Mucosa of descending colon (tissue), 3 donors: ENCODE results near the gene B2M. TPM values are rescaled to one million over a fixed set of nuclear protein-coding genes. Genes with fewer than 3 reads are reported as not detected.
A peak's percentile ranks its signal among the peaks of the same experiment; 100 is the strongest.
"Not testable (repeated sequence)": the region's sequence is repeated elsewhere in the genome, so short reads cannot be mapped to it uniquely, and the experiment has no call there.

Experiments used
- ATAC-seq: fragments of 200-7000 bp; cut with Tn5 transposase; one replicate; pipeline ENCODE4 v1.9.1; 2020; ENCODE audit warnings: mild to moderate bottlenecking, moderate library complexity
- DNase-seq, 3 donors: peaks; one replicate each; pipeline ENCODE4 v3.0.0-alpha.2; 2020
- H3K36me3 ChIP-seq: fragments of 200-600 bp; one replicate; pipeline ENCODE4 v1.8.0; 2021; ENCODE audit warnings: low read depth, mild to moderate bottlenecking
- H3K4me1 ChIP-seq: fragments of 200-600 bp; one replicate; pipeline ENCODE4 v1.8.0; 2021; ENCODE audit warnings: low read depth, mild to moderate bottlenecking
- H3K4me3 ChIP-seq: fragments of 200-600 bp; one replicate; pipeline ENCODE4 v1.8.0; 2021; ENCODE audit warnings: mild to moderate bottlenecking
- H3K9me3 ChIP-seq: fragments of 200-600 bp; one replicate; pipeline ENCODE4 v1.8.0; 2021; ENCODE audit warnings: mild to moderate bottlenecking
- CTCF ChIP-seq: fragments of 200-600 bp; IDR thresholded peaks from one replicate; pipeline ENCODE4 v1.8.0; 2022; ENCODE audit warnings: antibody characterized with exemption, mild to moderate bottlenecking
- intact Hi-C, 2 donors: fragments of 100-400 bp; cut with DNase I in 1 of 2; cut with micrococcal nuclease in 1 of 2; formaldehyde crosslinking; loops; one replicate each; pipeline versions ENCODE4 v1.11.0 to v1.11.1; 2022; cut with DNase I, micrococcal nuclease
- total RNA-seq, 3 donors: library from RNA; stranded (reverse); fragmentation: NEBNext Ultra II Directional in 2 of 3; extraction: Animal tissue kit (Norgen Biotek cat#: 25700) in 2 of 3; gene quantifications; one replicate each; pipeline versions ENCODE4 v1.2.1 to v1.2.4, GENCODE V29; 2021 to 2023
- donor health status: DM: no; HTN: no; CAD: no; lungs with moderate emphysema.
- donor health status: DM: no; HTN: no; CAD: no.
- donor health status: DM: no; HTN: yes; CAD: no.

Gene B2M
- total RNA-seq, 3 donors from 2014 or later = 3,073 to 7,652 (median 5,579) TPM

GRCh38 chr15:44675911-44676310 is 35.4 kb upstream of the B2M start:
- no peak overlapping the region for H3K4me3 ChIP-seq
- H3K4me1 ChIP-seq = no peaks in the 10 kb centered on the region
- no peak for DNase-seq
- peak; percentile 39 for ATAC-seq
- no peaks in the 10 kb centered on the region for H3K36me3 ChIP-seq
- TF ChIP-seq CTCF = no peak
- intact Hi-C loops = no loop called here
- H3K9me3 ChIP-seq = no peaks in the 10 kb centered on the region

- intact Hi-C loops = no loop called here
- ATAC-seq = peak; percentile 62
- H3K4me3 ChIP-seq = no peak overlapping the region
- DNase-seq = peak in 1 of 3 donors; percentile 56
- H3K36me3 ChIP-seq = no peaks in the 10 kb centered on the region
- no peaks in the 10 kb centered on the region for H3K9me3 ChIP-seq
- H3K4me1 ChIP-seq = no peaks in the 10 kb centered on the region
- no peak for TF ChIP-seq CTCF
These were observed 34.6 kb upstream of the B2M start for GRCh38 chr15:44676676-44677075.

GRCh38 chr15:44682211-44682610 is 29.1 kb upstream of the B2M start:
- peaks cover 11% of the 10 kb centered on the region for H3K4me1 ChIP-seq
- H3K4me3 ChIP-seq = no peak overlapping the region
- DNase-seq (no peak), ATAC-seq (no peak)
- H3K36me3 ChIP-seq = no peaks in the 10 kb centered on the region
- intact Hi-C loops = no loop called here
- TF ChIP-seq CTCF = no peak
- H3K9me3 ChIP-seq = no peaks in the 10 kb centered on the region

- peaks cover 11% of the 10 kb centered on the region for H3K4me1 ChIP-seq
- DNase-seq (peak; percentile 87 to 95 (median 92)), ATAC-seq (peak; percentile 89)
- H3K9me3 ChIP-seq, H3K36me3 ChIP-seq, H3K4me3 ChIP-seq, intact Hi-C loops: not testable (repeated sequence)
These were observed 28.3 kb upstream of the B2M start for GRCh38 chr15:44682809-44683682.

GRCh38 chr15:44689318-44689717 is 22.0 kb upstream of the B2M start:
- H3K9me3 ChIP-seq, H3K4me3 ChIP-seq, H3K4me1 ChIP-seq, intact Hi-C loops, ATAC-seq, H3K36me3 ChIP-seq, DNase-seq: not testable (repeated sequence)

- ATAC-seq, H3K4me3 ChIP-seq: not testable (repeated sequence)
These were observed 21.1 kb upstream of the B2M start for GRCh38 chr15:44690245-44690644.

GRCh38 chr15:44692659-44693058 is 18.7 kb upstream of the B2M start:
- intact Hi-C loops = no loop called here
- TF ChIP-seq CTCF = no peak
- ATAC-seq (no peak), DNase-seq (no peak)
- Histone ChIP-seq H3K4me3 (no peak overlapping the region), H3K9me3 (peaks cover 4% of the 10 kb centered on the region), H3K36me3 (no peaks in the 10 kb centered on the region), H3K4me1 (no peaks in the 10 kb centered on the region)

More at GRCh38 chr15:44690245-44690644, 21.1 kb upstream of the B2M start:
- DNase-seq, intact Hi-C loops, H3K4me1 ChIP-seq, H3K36me3 ChIP-seq, H3K9me3 ChIP-seq: not testable (repeated sequence)
